ENCODE data around the gene PPFIA1.

Gene PPFIA1

DNA sequence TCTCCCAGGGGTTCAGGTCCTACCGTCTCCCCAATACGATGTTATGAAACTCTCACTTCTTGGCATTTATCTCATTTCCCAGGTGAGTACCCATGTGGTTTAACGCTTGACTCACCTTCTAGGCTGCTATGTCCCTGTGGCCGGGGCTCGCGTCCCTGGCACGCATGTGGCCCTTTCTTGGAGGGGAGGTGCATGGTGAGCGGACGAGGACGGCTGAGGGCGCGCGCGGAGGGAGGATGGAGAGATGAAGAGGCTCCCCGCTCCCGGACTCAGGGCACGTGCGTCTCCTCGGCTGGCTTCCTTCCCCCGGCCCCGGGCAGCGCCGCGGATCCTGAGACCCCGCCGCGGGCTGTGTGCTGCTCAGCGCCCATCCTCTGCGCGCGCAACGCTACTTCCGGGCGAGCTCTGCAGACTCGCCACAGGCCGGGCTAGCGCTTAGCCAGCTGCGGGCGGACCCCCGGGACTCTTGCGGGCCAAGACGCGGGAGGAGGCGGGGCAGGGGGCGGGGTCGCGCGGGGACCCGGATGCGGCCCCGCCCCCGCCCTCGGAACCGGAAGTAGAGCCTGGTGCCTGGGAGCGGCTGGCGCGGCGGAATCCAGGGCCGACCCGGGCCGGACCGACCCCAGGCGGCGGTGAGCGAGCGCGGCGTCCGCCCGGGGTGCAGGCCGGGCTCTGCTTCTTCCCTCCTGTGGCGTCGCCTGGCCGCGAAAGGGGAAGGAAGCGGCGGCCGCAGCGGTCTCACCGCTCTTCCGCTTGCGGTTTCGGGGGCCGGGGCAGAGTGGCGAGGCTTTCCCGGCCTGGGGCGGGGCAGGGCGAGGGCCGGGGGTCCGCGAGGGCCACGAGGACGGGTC lies 127.7 kb downstream of the PPFIA1 start, which contains the start of gene CTTN:
Gene CTTN (plus strand): TSS at position 547 of the 851 bp plus-strand sequence. CDS start 8,769 bp downstream, outside the sequence.
- no peaks in the 10 kb centered on the region for H3K9me3 ChIP-seq
- H3K4me1 ChIP-seq (ENCODE audit: control insufficient read depth in 1 of 2, insufficient read depth in 1 of 2, low read depth in 1 of 2, low read length in 1 of 2) = peaks cover 40 to 46% of the 10 kb centered on the region in 2 experiments
- peak within 1 kb of the TSS; percentile 58 for H3K27ac ChIP-seq
- H3K36me3 ChIP-seq = no peaks in the 10 kb centered on the region
- H3K4me3 ChIP-seq (ENCODE audit: low read depth in 1 of 2, low read length in 1 of 2) = peak within 1 kb of the TSS; percentile 52 to 69
- H3K27me3 ChIP-seq = peaks cover 87% of the 10 kb centered on the region
- TF ChIP-seq, protein P1, sequence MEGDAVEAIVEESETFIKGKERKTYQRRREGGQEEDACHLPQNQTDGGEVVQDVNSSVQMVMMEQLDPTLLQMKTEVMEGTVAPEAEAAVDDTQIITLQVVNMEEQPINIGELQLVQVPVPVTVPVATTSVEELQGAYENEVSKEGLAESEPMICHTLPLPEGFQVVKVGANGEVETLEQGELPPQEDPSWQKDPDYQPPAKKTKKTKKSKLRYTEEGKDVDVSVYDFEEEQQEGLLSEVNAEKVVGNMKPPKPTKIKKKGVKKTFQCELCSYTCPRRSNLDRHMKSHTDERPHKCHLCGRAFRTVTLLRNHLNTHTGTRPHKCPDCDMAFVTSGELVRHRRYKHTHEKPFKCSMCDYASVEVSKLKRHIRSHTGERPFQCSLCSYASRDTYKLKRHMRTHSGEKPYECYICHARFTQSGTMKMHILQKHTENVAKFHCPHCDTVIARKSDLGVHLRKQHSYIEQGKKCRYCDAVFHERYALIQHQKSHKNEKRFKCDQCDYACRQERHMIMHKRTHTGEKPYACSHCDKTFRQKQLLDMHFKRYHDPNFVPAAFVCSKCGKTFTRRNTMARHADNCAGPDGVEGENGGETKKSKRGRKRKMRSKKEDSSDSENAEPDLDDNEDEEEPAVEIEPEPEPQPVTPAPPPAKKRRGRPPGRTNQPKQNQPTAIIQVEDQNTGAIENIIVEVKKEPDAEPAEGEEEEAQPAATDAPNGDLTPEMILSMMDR (IDR thresholded peaks at IDR 0.05) = no peak

DNA sequence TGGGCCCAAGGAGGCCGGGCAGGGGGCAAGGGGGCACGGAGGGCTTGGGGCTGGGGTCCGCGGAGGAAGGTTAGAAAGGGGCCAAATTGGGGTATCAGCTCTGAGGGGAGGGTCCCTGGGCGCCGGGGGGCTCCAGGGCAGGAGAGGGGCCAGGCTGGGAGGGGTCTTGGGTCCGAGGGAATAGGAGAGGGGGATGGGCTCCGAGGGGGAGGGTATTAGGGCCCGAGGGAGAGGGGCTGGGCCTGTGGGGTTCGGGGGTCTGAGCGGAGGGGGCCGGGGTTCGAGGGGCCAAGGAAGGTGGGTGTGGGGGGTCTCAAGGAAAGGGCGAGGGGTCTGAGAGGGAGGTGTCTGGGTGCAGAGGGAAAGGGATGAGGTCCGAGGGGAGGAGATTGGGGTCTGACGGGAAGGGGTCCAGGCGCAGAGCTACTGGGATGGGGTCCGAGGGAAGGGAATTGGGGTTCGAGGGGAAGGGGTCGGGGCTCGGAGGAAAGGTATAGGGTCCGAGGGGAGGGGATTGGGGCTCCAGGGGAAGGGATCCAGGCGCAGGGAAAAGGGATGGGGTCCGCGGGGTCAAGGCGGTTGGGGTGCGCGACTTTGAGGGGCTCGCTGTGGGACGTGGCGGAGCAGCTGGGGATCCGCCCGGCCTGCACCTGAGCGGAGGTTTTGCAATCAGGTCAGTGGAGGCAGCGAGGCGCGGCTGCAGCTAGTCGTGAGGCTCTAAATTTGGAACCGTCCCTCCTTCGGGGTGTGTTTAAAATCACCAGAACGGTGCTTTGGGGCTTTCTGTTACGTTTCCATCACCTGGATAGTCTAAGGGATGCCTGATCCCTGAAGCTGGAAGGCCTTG lies 128.6 kb downstream of the PPFIA1 start:
- Histone ChIP-seq H3K4me3 (ENCODE audit: low read depth in 1 of 2, low read length in 1 of 2) (peak overlapping the region; percentile 52 to 69), H3K9me3 (no peaks in the 10 kb centered on the region), H3K27me3 (peaks cover 87% of the 10 kb centered on the region), H3K27ac (peak overlapping the region; percentile 58), H3K4me1 (ENCODE audit: control insufficient read depth in 1 of 2, insufficient read depth in 1 of 2, low read depth in 1 of 2, low read length in 1 of 2) (peaks cover 40 to 46% of the 10 kb centered on the region in 2 experiments), H3K36me3 (no peaks in the 10 kb centered on the region)
- TF ChIP-seq, protein P1 (IDR thresholded peaks at IDR 0.05) = no peak

DNA sequence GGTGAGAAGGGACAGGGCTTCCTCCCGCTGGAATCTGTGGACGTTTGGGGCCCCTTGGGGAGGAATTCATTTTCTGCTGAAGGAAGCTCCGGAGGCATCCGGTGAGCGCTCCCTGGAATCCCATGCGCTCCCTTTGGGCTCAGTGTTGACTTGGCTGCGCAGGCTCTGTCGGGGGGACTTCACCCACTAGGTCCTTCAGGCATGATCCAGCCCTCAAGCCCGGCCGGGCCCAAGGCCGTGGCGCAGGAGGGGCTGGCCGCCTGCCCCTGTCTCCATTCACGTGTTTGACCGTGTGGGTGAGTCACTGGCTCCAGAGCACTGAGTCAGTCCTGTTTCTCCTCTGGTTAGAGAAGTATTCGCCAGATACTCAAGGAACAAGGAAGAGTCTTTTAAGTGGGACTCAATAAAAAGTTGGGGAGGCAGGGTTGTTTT lies 129.2 kb downstream of the PPFIA1 start:
- H3K27me3 ChIP-seq = peaks cover 87% of the 10 kb centered on the region
- no peaks in the 10 kb centered on the region for H3K9me3 ChIP-seq
- peak overlapping the region in 1 of 2 experiments; percentile 69 for H3K4me3 ChIP-seq (ENCODE audit: low read depth in 1 of 2, low read length in 1 of 2)
- H3K4me1 ChIP-seq (ENCODE audit: control insufficient read depth in 1 of 2, insufficient read depth in 1 of 2, low read depth in 1 of 2, low read length in 1 of 2) = peaks cover 40 to 46% of the 10 kb centered on the region in 2 experiments
- TF ChIP-seq, protein P1 (IDR thresholded peaks at IDR 0.05) = no peak
- H3K27ac ChIP-seq = no peak overlapping the region
- H3K36me3 ChIP-seq = no peaks in the 10 kb centered on the region

DNA sequence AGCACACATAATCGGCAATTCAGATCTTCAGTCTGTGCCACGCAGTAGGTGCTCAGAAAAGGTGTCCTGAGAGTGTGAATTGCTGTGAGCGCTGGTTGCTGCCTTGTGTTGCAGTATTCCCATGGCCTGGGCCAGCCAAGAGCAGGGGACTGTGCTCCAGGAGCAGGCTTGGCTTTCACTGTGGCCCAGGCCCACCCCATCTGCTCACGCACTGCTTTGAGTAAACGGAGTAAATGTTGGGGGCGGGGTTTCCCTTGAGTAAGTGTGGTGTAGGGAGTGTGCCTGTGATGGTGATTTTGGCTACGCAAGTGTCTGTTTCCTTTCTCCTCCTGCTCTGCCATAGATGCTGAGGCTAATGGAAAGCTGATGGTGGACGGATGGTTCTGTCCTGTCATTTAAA lies 130.2 kb downstream of the PPFIA1 start:
- H3K36me3 ChIP-seq = no peaks in the 10 kb centered on the region
- H3K27me3 ChIP-seq = peaks cover 87% of the 10 kb centered on the region
- no peak overlapping the region for H3K27ac ChIP-seq
- H3K4me1 ChIP-seq (ENCODE audit: control insufficient read depth in 1 of 2, insufficient read depth in 1 of 2, low read depth in 1 of 2, low read length in 1 of 2) = peaks cover 40 to 46% of the 10 kb centered on the region in 2 experiments
- no peak overlapping the region for H3K4me3 ChIP-seq (ENCODE audit: low read depth in 1 of 2, low read length in 1 of 2)
- TF ChIP-seq, protein P1 (IDR thresholded peaks at IDR 0.05) = no peak
- H3K9me3 ChIP-seq = no peaks in the 10 kb centered on the region

DNA sequence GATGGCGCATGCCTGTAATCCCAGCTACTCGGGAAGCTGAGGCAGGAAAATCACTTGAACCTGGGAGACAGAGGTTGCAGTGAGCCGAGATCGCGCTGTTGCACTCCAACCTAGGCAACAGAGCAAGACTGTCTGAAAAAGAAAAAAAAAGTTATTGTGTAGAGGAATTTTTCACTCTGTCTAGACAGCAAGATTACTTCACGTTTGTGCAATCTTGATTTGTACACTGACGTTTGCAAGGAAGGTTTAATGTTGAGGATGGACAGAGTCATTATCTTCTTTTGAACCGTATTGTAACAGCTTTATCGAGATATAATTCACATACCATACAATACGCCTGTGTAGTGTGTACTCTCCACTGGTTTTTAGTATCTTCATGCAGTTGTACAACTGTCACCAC lies 131.5 kb downstream of the PPFIA1 start:
- Histone ChIP-seq H3K36me3 (no peaks in the 10 kb centered on the region), H3K27me3 (peaks cover 87% of the 10 kb centered on the region), H3K4me1 (ENCODE audit: control insufficient read depth in 1 of 2, insufficient read depth in 1 of 2, low read depth in 1 of 2, low read length in 1 of 2) (peaks cover 33 to 39% of the 10 kb centered on the region in 2 experiments), H3K27ac (no peak overlapping the region), H3K9me3 (no peaks in the 10 kb centered on the region), H3K4me3 (ENCODE audit: low read depth in 1 of 2, low read length in 1 of 2) (no peak overlapping the region)
- TF ChIP-seq, protein P1 (IDR thresholded peaks at IDR 0.05) = no peak
